PC-3 (cell line): ENCODE measurements around the gene ARHGAP6. TPM values are rescaled to one million over a fixed set of nuclear protein-coding genes. Genes with fewer than 3 reads are reported as not detected.

Experiments
- ATAC-seq: fragments of 200-7000 bp; cut with Tn5 transposase; 2 replicates; pipeline ENCODE4 v1.9.1; 2020; ENCODE audit warnings: mild to moderate bottlenecking, moderate library complexity
- BruUV-seq: library from RNA; stranded (reverse); fragments of 400-500 nt; replicated peaks from 2 replicates; lab custom pipeline; 2021; lab: Mats Ljungman, UMichigan
- CTCF ChIA-PET: fragments of 300-600 bp; sonication (Branson Sonifier 250); formaldehyde crosslinking; loops from one replicate; lab custom pipeline; 2022; ENCODE audit warnings: antibody characterized with exemption; lab: Charles Lee
- POLR2A ChIA-PET: fragments of 300-600 bp; sonication (Branson Sonifier 250); formaldehyde crosslinking; loops from one replicate; lab custom pipeline; 2022; ENCODE audit warnings: antibody characterized with exemption; ENCODE audit not compliant: unreplicated experiment; lab: Charles Lee
- DNase-seq: peaks from one replicate; pipeline ENCODE4 v3.0.0-alpha.2; 2015
- H2AFZ ChIP-seq: fragments of 300-600 bp; sonication (generic); 2 replicates; pipeline ENCODE4 v1.6.0; 2016; ENCODE audit warnings: antibody characterized with exemption, low read length
- H3F3A ChIP-seq: fragments of 300-600 bp; sonication (generic); one replicate; pipeline ENCODE4 v1.6.0; 2017; ENCODE audit warnings: antibody characterized with exemption, low read length, control low read depth, mild to moderate bottlenecking; ENCODE audit not compliant: unreplicated experiment
- H3K27ac ChIP-seq: fragments of 300-600 bp; sonication (generic); 2 replicates; pipeline ENCODE4 v1.5.1; 2016; ENCODE audit warnings: mild to moderate bottlenecking, low read length
- H3K27me3 ChIP-seq: fragments of 300-600 bp; sonication (generic); 2 replicates; pipeline ENCODE4 v1.6.1; 2016; ENCODE audit warnings: low read length, mixed read lengths
- H3K36me3 ChIP-seq: fragments of 300-600 bp; sonication (generic); 2 replicates; pipeline ENCODE4 v1.6.1; 2016; ENCODE audit warnings: low read depth, mixed run types, low read length, mixed read lengths
- H3K4me1 ChIP-seq: fragments of 300-600 bp; sonication (generic); 2 replicates; pipeline ENCODE4 v1.5.1; 2016; ENCODE audit warnings: low read length; ENCODE audit not compliant: insufficient read depth
- H3K4me2 ChIP-seq: fragments of 300-600 bp; sonication (generic); 2 replicates; pipeline ENCODE4 v1.6.0; 2016; ENCODE audit warnings: low read length
- H3K4me3 ChIP-seq: fragments of 300-600 bp; sonication (generic); 2 replicates; pipeline ENCODE4 v1.5.1; 2016; ENCODE audit warnings: mild to moderate bottlenecking, low read length, mixed read lengths
- H3K79me2 ChIP-seq: fragments of 300-600 bp; sonication (generic); 2 replicates; pipeline ENCODE4 v1.6.1; 2017; ENCODE audit warnings: low read length, mixed read lengths
- H3K9ac ChIP-seq: fragments of 300-600 bp; sonication (generic); 2 replicates; pipeline ENCODE4 v1.6.0; 2016; ENCODE audit warnings: mild to moderate bottlenecking, low read length
- H3K9me2 ChIP-seq: fragments of 300-600 bp; sonication (generic); replicated peaks from 2 replicates; pipeline ENCODE4 v1.6.1; 2016; ENCODE audit warnings: mixed run types, low read length, mixed read lengths
- H3K9me3 ChIP-seq: fragments of 300-600 bp; sonication (generic); 2 replicates; pipeline ENCODE4 v1.6.1; 2016; ENCODE audit warnings: low read length, mixed read lengths
- H4K20me1 ChIP-seq: fragments of 300-600 bp; sonication (generic); 2 replicates; pipeline ENCODE4 v1.6.1; 2016; ENCODE audit warnings: low read length, mixed read lengths
- CTCF ChIP-seq: fragments of 300-600 bp; sonication (generic); conservative IDR thresholded peaks from 2 replicates; pipeline ENCODE4 v1.5.1; 2017; ENCODE audit warnings: antibody characterized with exemption, low read depth, mild to moderate bottlenecking, low read length
- EZH2 ChIP-seq: fragments of 300-600 bp; sonication (generic); IDR thresholded peaks from one replicate; pipeline ENCODE4 v1.6.1; 2017; ENCODE audit warnings: antibody characterized with exemption, mild to moderate bottlenecking, low read length; ENCODE audit not compliant: unreplicated experiment
- EZH2phosphoT487 ChIP-seq: fragments of 300-600 bp; sonication (generic); IDR thresholded peaks from 2 replicates; pipeline ENCODE4 v1.6.1; 2018; ENCODE audit warnings: mild to moderate bottlenecking, antibody characterized with exemption, low read length, borderline replicate concordance
- intact Hi-C: fragments of 100-400 bp; cut with micrococcal nuclease; formaldehyde crosslinking; loops from 2 replicates; pipeline ENCODE4 v1.9.0; 2023
- total RNA-seq: library from RNA; depleted of rRNA; stranded (reverse); fragments of >200 nt; gene quantifications from 2 replicates; pipeline ENCODE4 v1.2.3, GENCODE V29; 2014

Gene ARHGAP6
- total RNA-seq, 1 experiment from 2014 or later, result 2.8 TPM

DNA sequence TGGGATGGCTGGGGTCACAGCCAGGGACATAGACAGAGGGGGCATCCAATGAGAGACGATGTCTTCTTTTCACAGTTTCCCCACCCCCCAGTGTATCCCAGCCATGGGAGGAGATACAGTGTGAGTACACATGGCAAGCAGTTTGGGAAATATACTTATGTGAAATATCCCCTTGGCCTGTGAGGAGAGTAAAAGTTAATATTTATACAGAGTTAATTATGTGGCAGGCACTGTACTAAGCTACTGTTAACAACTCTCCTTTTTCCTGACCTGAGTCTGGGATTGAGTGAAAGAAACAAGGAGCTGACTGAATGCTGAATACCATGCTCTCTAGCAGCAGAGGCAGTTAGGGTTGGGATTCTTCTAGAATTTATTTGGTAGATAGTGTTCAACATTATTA lies 519.3 kb downstream of the ARHGAP6 start:
- H3K4me3 ChIP-seq, result no peak overlapping the region
- H3K79me2 ChIP-seq, result no peaks in the 10 kb centered on the region
- H3F3A ChIP-seq, result no peaks in the 10 kb centered on the region
- intact Hi-C loops, result loop anchor here (10.0 kb wide), 1 partner anchor 198 kb away; no protein-coding TSS in a partner anchor
- ChIA-PET POLR2A (no interaction called here), CTCF (no interaction called here)
- DNase-seq (no peak), ATAC-seq (no peak)
- H3K36me3 ChIP-seq, result no peaks in the 10 kb centered on the region
- H3K27me3 ChIP-seq, result no peaks in the 10 kb centered on the region
- no peaks in the 10 kb centered on the region for H4K20me1 ChIP-seq
- H3K27ac ChIP-seq, result no peak overlapping the region
- no peak overlapping the region for H3K4me2 ChIP-seq
- no peaks in the 10 kb centered on the region for H3K4me1 ChIP-seq
- no TSS peak for BruUV-seq
- no peaks in the 10 kb centered on the region for H3K9me2 ChIP-seq
- no peaks in the 10 kb centered on the region for H3K9me3 ChIP-seq
- no peak overlapping the region for H3K9ac ChIP-seq
- no peak for TF ChIP-seq EZH2
- no peak overlapping the region for H2AFZ ChIP-seq

DNA sequence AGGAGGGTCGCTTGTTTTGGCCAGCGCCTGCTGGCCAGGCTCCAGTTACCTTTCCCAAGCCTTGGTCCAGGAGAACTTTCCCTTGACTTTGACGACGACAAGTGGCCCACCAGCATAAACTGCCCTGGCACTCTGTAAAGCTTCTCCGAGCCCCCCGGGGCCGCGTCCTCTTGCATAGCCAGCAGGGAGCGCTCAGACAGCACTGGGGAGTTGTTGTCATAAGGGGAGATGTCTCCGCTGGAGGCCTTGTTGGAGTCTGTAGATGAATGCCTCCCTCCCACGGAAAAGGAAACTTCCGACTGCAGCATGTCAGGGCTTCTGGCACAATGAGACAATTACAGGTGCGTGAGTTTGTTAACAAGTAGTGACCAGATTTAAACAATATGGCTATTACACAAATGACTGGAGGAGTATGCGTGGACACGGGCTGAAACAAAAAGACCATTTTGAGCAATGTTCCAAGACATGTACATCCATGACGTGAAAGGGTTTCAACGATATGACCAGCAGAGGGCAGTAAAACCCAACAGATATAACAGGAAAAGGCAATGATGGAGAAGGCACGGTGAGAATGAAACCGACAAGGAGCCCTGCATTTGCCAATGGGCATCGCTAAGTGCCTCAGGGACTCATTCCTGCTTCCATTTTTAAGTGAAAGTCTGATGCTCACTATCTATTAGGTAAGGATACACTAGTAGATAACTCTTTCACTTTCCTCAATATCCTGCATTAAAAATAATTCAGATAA lies 521.6 kb downstream of the ARHGAP6 start:
- Histone ChIP-seq H3F3A (no peaks in the 10 kb centered on the region), H3K79me2 (no peaks in the 10 kb centered on the region), H3K27me3 (no peaks in the 10 kb centered on the region), H3K9me2 (no peaks in the 10 kb centered on the region), H3K4me3 (peak overlapping the region; percentile 35; the same call in 1 of the 2 replicates), H3K4me2 (peak overlapping the region; percentile 68), H3K9me3 (no peaks in the 10 kb centered on the region), H3K9ac (no peak overlapping the region), H2AFZ (peak overlapping the region; percentile 80), H3K36me3 (no peaks in the 10 kb centered on the region), H3K4me1 (no peaks in the 10 kb centered on the region), H3K27ac (no peak overlapping the region), H4K20me1 (no peaks in the 10 kb centered on the region)
- no TSS peak for BruUV-seq
- TF ChIP-seq EZH2 (no peak), CTCF (peak; percentile 68)
- ChIA-PET CTCF (no interaction called here), POLR2A (no interaction called here)
- ATAC-seq (peak; percentile 88), DNase-seq (peak; percentile 91)
- intact Hi-C loops, result loop anchor here (1.0 to 10.0 kb wide), 5 partner anchors 201 to 627 kb away; no protein-coding TSS in a partner anchor

DNA sequence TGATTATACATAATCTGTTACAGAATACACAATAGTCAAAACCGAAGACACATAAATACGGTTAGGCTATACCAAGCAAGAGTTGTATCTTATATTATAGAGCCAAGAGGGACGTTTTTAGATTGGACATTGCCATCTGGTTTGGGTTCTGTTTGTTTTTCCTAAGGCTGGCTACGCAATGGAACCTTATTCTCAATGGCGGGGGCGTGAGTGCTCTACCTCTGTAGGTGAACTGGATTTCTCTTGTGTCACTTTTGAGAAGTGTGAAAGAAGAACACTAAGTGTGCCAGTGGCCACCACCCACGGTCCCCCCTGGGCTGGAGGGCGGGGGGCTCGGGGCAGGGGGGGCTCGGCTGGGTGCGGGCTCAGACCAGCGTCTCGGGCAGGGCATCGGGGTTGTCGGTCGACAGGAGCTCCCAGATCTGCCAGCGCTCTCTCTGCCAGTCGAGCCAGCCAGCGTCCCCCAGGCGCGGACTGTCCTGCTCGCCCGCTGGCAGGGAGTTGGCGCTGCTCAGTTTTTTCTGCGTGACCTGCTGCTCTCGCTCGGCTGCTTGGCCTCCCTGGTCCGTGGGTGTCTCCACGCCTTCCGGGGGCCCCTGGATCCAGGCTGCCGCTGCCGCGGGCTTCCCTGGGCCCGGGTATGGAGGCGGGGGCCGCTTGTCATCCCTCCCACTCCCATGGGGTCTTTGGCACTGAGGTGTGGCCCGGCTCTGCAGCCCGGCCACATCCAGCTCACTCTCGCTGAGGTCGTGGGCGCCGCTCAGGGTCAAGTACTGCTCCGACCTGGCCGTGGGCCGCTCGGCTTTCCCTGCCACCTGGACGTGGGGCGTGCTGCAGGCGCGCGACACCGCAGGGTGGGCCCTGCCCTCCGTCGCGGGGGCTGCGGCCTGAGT lies 527.0 kb downstream of the ARHGAP6 start:
- no peaks in the 10 kb centered on the region for H4K20me1 ChIP-seq
- TF ChIP-seq EZH2 (no peak), EZH2phosphoT487 (no peak), CTCF (no peak)
- no peak overlapping the region for H3K9ac ChIP-seq
- ChIA-PET CTCF (no interaction called here), POLR2A (no interaction called here)
- H2AFZ ChIP-seq, result no peak overlapping the region
- no peak overlapping the region for H3K4me3 ChIP-seq
- H3K9me2 ChIP-seq, result no peaks in the 10 kb centered on the region
- no peak for ATAC-seq
- H3K27ac ChIP-seq, result no peak overlapping the region
- no peaks in the 10 kb centered on the region for H3K4me1 ChIP-seq
- intact Hi-C loops, result no loop called here
- no peaks in the 10 kb centered on the region for H3F3A ChIP-seq
- DNase-seq, result no peak
- no peaks in the 10 kb centered on the region for H3K27me3 ChIP-seq
- BruUV-seq, result no TSS peak
- H3K36me3 ChIP-seq, result no peaks in the 10 kb centered on the region
- H3K79me2 ChIP-seq, result no peaks in the 10 kb centered on the region
- H3K4me2 ChIP-seq, result no peak overlapping the region
- no peaks in the 10 kb centered on the region for H3K9me3 ChIP-seq
